A673 (cell line): Measurements from ENCODE around the gene ROR2.

Source experiments
- CTCF ChIP-seq: fragments of 300-800, 200-600 bp; sonication (generic); conservative IDR thresholded peaks from 2 replicates; pipeline ENCODE4 v1.5.1; 2017; ENCODE audit warnings: low read depth, mild to moderate bottlenecking, antibody characterized with exemption, low read length, moderate library complexity, mixed read lengths
- EZH2 ChIP-seq: fragments of 200-600 bp; sonication (generic); IDR thresholded peaks from 2 replicates; pipeline ENCODE4 v1.6.1; 2017; ENCODE audit warnings: borderline replicate concordance, low read depth, mild to moderate bottlenecking, mixed read lengths, antibody characterized with exemption, low read length; ENCODE audit not compliant: poor library complexity, severe bottlenecking

GRCh38 chr9:91727972-91728371 is 222.1 kb downstream of the ROR2 start:
- TF ChIP-seq CTCF (no peak), EZH2 (no peak)
